Spleen (tissue), 7 donors: ENCODE results near the gene KLRC1.

Source experiments
- POLR2AphosphoS5 ChIP-seq, 3 donors: sonication (generic); formaldehyde crosslinking; IDR thresholded peaks; one replicate each; pipeline ENCODE4 v1.5.1; 2017; ENCODE audit warnings: antibody characterized with exemption in 3 of 3
- TF ChIP-seq, protein P1 (sequence below), 11 experiments: fragments of 200-600 bp in 7 of 11; fragments of 450-650 bp in 4 of 11; sonication (generic) in 4 of 11; IDR thresholded peaks in 8 of 11; conservative IDR thresholded peaks in 3 of 11; 1 replicate in 7 of 11; 2 replicates in 4 of 11; pipeline versions ENCODE4 v1.4.0 to v1.8.0; 2016 to 2021; ENCODE audit warnings: antibody characterized with exemption in 11 of 11, inconsistent platforms in 4 of 11, mild to moderate bottlenecking in 1 of 11
- donor health status: DM: no; HTN: no; CAD: no; lungs with moderate emphysema.
- donor health status: DM: no; HTN: no; CAD: no.
- donor health status: DM: no; HTN: no; CAD: no.

DNA sequence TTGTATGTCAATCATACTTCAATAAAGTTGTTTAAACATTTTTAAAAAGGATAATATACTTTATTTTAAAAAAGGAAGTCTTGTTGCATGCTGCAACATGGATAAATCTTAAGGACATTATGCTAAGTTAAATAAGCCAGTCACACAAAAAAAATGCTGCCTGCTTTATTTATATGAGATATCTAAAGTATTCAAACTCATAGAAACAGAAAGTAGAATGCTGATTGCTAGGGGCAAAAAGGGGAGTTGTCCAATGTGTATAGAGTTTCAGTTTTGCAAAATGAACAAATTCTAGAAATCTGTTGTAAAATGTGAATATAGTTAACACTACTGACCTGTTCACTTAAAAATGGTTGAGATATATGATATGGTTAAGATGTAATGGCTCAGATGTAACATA is 52.3 kb downstream of the KLRC1 start:
- TF ChIP-seq, protein P1, sequence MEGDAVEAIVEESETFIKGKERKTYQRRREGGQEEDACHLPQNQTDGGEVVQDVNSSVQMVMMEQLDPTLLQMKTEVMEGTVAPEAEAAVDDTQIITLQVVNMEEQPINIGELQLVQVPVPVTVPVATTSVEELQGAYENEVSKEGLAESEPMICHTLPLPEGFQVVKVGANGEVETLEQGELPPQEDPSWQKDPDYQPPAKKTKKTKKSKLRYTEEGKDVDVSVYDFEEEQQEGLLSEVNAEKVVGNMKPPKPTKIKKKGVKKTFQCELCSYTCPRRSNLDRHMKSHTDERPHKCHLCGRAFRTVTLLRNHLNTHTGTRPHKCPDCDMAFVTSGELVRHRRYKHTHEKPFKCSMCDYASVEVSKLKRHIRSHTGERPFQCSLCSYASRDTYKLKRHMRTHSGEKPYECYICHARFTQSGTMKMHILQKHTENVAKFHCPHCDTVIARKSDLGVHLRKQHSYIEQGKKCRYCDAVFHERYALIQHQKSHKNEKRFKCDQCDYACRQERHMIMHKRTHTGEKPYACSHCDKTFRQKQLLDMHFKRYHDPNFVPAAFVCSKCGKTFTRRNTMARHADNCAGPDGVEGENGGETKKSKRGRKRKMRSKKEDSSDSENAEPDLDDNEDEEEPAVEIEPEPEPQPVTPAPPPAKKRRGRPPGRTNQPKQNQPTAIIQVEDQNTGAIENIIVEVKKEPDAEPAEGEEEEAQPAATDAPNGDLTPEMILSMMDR (IDR thresholded peaks at IDR 0.05 in 8 of 11, conservative IDR thresholded peaks at IDR 0.05 in 3 of 11) = no peak
- TF ChIP-seq POLR2AphosphoS5 (IDR thresholded peaks at IDR 0.05) = no peak
